ENCODE data around the gene SASH1.

The SASH1 gene

GRCh38 chr6:148406579-148407371 lies 64.1 kb downstream of the SASH1 start:
- ATAC-seq: no peak

- no peak for ATAC-seq
These were observed 64.7 kb downstream of the SASH1 start for GRCh38 chr6:148407372-148407771.

GRCh38 chr6:148413321-148414091 lies 70.9 kb downstream of the SASH1 start:
- no peak for ATAC-seq

GRCh38 chr6:148414092-148414489 lies 71.5 kb downstream of the SASH1 start:
- ATAC-seq: no peak

- ATAC-seq: no peak
These were observed 72.2 kb downstream of the SASH1 start for GRCh38 chr6:148414836-148415235.

- no peak for ATAC-seq
These were observed 73.0 kb downstream of the SASH1 start for GRCh38 chr6:148415511-148416260.

GRCh38 chr6:148416330-148416965 lies 73.8 kb downstream of the SASH1 start:
- no peak for ATAC-seq

GRCh38 chr6:148417045-148417444 lies 74.4 kb downstream of the SASH1 start:
- no peak for ATAC-seq

- no peak for ATAC-seq
These were observed 76.8 kb downstream of the SASH1 start for GRCh38 chr6:148419430-148419829.

- no peak for ATAC-seq
These were observed 79.4 kb downstream of the SASH1 start for GRCh38 chr6:148422085-148422484.

GRCh38 chr6:148423133-148423532 lies 80.5 kb downstream of the SASH1 start:
- ATAC-seq: no peak

- ATAC-seq: no peak
These were observed 81.1 kb downstream of the SASH1 start for GRCh38 chr6:148423601-148424270.

- ATAC-seq: no peak
These were observed 82.8 kb downstream of the SASH1 start for GRCh38 chr6:148425443-148425842.

- ATAC-seq: no peak
These were observed 83.8 kb downstream of the SASH1 start for GRCh38 chr6:148426317-148426977.

- no peak for ATAC-seq
These were observed 84.7 kb downstream of the SASH1 start for GRCh38 chr6:148427333-148427732.

- no peak for ATAC-seq
These were observed 86.8 kb downstream of the SASH1 start for GRCh38 chr6:148429423-148429822.

- no peak for ATAC-seq
These were observed 88.3 kb downstream of the SASH1 start for GRCh38 chr6:148430897-148431296.

- ATAC-seq: no peak
These were observed 88.8 kb downstream of the SASH1 start for GRCh38 chr6:148431413-148431812.

GRCh38 chr6:148431840-148432239 lies 89.2 kb downstream of the SASH1 start:
- ATAC-seq: no peak

GRCh38 chr6:148432462-148433195 lies 90.0 kb downstream of the SASH1 start:
- ATAC-seq: no peak

- no peak for ATAC-seq
These were observed 92.7 kb downstream of the SASH1 start for GRCh38 chr6:148435386-148435785.
